MM.1S (cell line): ENCODE data around the gene OPRD1.

Experiments
- DNase-seq: peaks from one replicate; pipeline ENCODE4 v3.0.0-alpha.2; 2015
- H2AFZ ChIP-seq: fragments of 300-600 bp; sonication (generic); 2 replicates; pipeline ENCODE4 v1.6.0; 2016; ENCODE audit warnings: antibody characterized with exemption, low read length
- H3F3A ChIP-seq: fragments of 300-600 bp; sonication (generic); 2 replicates; pipeline ENCODE4 v1.6.1; 2016; ENCODE audit warnings: mild to moderate bottlenecking, antibody characterized with exemption, low read length, moderate library complexity, mixed read lengths; ENCODE audit not compliant: insufficient read depth
- H3K27ac ChIP-seq: fragments of 300-600 bp; sonication (generic); 2 replicates; pipeline ENCODE4 v1.5.1; 2016; ENCODE audit warnings: mild to moderate bottlenecking, low read length
- H3K27me3 ChIP-seq: fragments of 300-600 bp; sonication (generic); replicated peaks from 2 replicates; pipeline ENCODE4 v1.6.0; 2016; ENCODE audit warnings: low read length; ENCODE audit not compliant: insufficient read depth
- H3K36me3 ChIP-seq: fragments of 300-600 bp; sonication (generic); replicated peaks from 2 replicates; pipeline ENCODE4 v1.6.1; 2016; ENCODE audit warnings: mild to moderate bottlenecking, low read length, mixed read lengths; ENCODE audit not compliant: insufficient read depth
- H3K4me1 ChIP-seq: fragments of 300-600 bp; sonication (generic); 2 replicates; pipeline ENCODE4 v1.6.1; 2016; ENCODE audit warnings: low read length, mixed read lengths
- H3K4me2 ChIP-seq: fragments of 300-600 bp; sonication (generic); 2 replicates; pipeline ENCODE4 v1.6.0; 2016; ENCODE audit warnings: low read depth, low read length
- H3K4me3 ChIP-seq: fragments of 300-600 bp; sonication (generic); 2 replicates; pipeline ENCODE4 v1.5.1; 2016; ENCODE audit warnings: low read length, mixed read lengths
- H3K79me2 ChIP-seq: fragments of 300-600 bp; sonication (generic); 2 replicates; pipeline ENCODE4 v1.6.1; 2016; ENCODE audit warnings: mixed run types, low read length, mixed read lengths
- H3K9ac ChIP-seq: fragments of 300-600 bp; sonication (generic); 2 replicates; pipeline ENCODE4 v1.6.1; 2016; ENCODE audit warnings: low read length, mixed read lengths
- H3K9me2 ChIP-seq: fragments of 300-600 bp; sonication (generic); replicated peaks from 2 replicates; pipeline ENCODE4 v1.6.1; 2016; ENCODE audit warnings: mild to moderate bottlenecking, low read length, mixed read lengths; ENCODE audit not compliant: insufficient read depth
- H3K9me3 ChIP-seq: fragments of 300-600 bp; sonication (generic); replicated peaks from 2 replicates; pipeline ENCODE4 v1.6.1; 2016; ENCODE audit warnings: mild to moderate bottlenecking, low read length, mixed read lengths; ENCODE audit not compliant: insufficient read depth
- H4K20me1 ChIP-seq: fragments of 300-600 bp; sonication (generic); 2 replicates; pipeline ENCODE4 v1.6.1; 2016; ENCODE audit warnings: mild to moderate bottlenecking, low read length, moderate library complexity, mixed read lengths; ENCODE audit not compliant: insufficient read depth
- EZH2 ChIP-seq: fragments of 300-600 bp; sonication (generic); optimal IDR thresholded peaks from 2 replicates; pipeline ENCODE3; 2017; ENCODE audit warnings: low read depth, mild to moderate bottlenecking, antibody characterized with exemption, low read length, mixed read lengths
- EZH2phosphoT487 ChIP-seq: fragments of 300-600 bp; sonication (generic); IDR thresholded peaks from 2 replicates; pipeline ENCODE4 v1.6.1; 2018; ENCODE audit warnings: antibody characterized with exemption, low read length
- TF ChIP-seq, protein P1 (sequence below): fragments of 300-600 bp; sonication (generic); IDR thresholded peaks from 2 replicates; pipeline ENCODE4 v1.5.1; 2016; ENCODE audit warnings: antibody characterized with exemption, low read length, mixed read lengths

The OPRD1 gene

DNA sequence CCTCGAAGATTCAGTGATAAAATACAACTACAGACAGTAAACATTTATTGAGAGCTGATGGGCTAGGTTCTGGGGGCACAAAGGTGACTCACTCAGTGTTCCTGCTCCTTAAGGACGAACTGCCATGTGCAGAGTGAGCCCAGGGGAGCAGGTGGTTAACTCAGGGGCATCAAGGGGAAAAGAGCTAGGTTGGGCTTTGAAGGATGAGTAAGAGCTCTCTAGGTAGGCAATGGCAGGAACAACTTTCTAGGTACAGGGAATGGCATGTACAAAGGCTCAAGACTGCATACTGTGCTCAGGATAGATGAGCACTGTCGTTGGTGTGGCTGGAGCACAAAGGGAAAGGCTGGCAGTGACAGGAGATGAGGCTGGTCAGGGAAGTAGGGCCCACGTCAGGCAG is 85.8 kb downstream of the OPRD1 start:
- H3K27ac ChIP-seq, result no peak overlapping the region
- no peaks in the 10 kb centered on the region for H3K4me1 ChIP-seq
- TF ChIP-seq EZH2phosphoT487 (no peak), EZH2 (no peak)
- TF ChIP-seq, protein P1, sequence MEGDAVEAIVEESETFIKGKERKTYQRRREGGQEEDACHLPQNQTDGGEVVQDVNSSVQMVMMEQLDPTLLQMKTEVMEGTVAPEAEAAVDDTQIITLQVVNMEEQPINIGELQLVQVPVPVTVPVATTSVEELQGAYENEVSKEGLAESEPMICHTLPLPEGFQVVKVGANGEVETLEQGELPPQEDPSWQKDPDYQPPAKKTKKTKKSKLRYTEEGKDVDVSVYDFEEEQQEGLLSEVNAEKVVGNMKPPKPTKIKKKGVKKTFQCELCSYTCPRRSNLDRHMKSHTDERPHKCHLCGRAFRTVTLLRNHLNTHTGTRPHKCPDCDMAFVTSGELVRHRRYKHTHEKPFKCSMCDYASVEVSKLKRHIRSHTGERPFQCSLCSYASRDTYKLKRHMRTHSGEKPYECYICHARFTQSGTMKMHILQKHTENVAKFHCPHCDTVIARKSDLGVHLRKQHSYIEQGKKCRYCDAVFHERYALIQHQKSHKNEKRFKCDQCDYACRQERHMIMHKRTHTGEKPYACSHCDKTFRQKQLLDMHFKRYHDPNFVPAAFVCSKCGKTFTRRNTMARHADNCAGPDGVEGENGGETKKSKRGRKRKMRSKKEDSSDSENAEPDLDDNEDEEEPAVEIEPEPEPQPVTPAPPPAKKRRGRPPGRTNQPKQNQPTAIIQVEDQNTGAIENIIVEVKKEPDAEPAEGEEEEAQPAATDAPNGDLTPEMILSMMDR, result no peak
- no peak overlapping the region for H3K9ac ChIP-seq
- no peak overlapping the region for H2AFZ ChIP-seq
- H3K4me3 ChIP-seq, result no peak overlapping the region
- H3K36me3 ChIP-seq, result no peaks in the 10 kb centered on the region
- no peaks in the 10 kb centered on the region for H3K27me3 ChIP-seq
- peaks cover 65% of the 10 kb centered on the region for H3K79me2 ChIP-seq
- no peaks in the 10 kb centered on the region for H3K9me2 ChIP-seq
- no peaks in the 10 kb centered on the region for H3K9me3 ChIP-seq
- no peaks in the 10 kb centered on the region for H3F3A ChIP-seq
- DNase-seq, result no peak
- no peaks in the 10 kb centered on the region for H4K20me1 ChIP-seq
- no peak overlapping the region for H3K4me2 ChIP-seq

DNA sequence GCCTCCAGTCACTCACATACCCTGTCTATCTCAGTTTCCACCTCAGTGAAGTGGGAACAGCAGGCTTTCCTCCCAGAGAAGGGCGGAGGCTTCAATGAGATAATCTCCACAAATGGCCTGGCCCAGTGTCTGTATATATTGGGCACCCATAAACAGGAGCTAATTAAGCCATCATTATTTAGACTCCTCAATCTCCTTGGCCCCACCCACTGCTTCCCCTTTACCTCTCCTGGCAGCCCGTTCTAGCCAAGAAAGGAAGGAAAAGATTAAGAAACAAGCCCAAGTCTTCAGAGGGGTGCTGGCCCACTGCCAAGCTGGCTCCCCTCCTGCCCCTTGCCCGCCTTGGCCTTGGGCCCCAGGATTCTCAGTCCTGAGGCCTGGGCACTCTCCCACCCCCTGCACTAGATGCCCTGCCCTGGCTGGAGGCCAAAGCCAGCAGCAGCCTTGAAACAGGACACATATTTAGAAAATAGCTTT is 86.5 kb downstream of the OPRD1 start:
- H3K9me2 ChIP-seq, result no peaks in the 10 kb centered on the region
- H3F3A ChIP-seq, result no peaks in the 10 kb centered on the region
- H3K79me2 ChIP-seq, result peaks cover 71% of the 10 kb centered on the region
- no peaks in the 10 kb centered on the region for H3K9me3 ChIP-seq
- no peak for DNase-seq
- TF ChIP-seq, protein P1, result no peak
- TF ChIP-seq EZH2, result no peak
- no peak for TF ChIP-seq EZH2phosphoT487
- no peak overlapping the region for H3K4me3 ChIP-seq
- H2AFZ ChIP-seq, result no peak overlapping the region
- H3K4me2 ChIP-seq, result no peak overlapping the region
- no peaks in the 10 kb centered on the region for H4K20me1 ChIP-seq
- H3K27me3 ChIP-seq, result no peaks in the 10 kb centered on the region
- H3K36me3 ChIP-seq, result no peaks in the 10 kb centered on the region
- H3K27ac ChIP-seq, result no peak overlapping the region
- H3K4me1 ChIP-seq, result no peaks in the 10 kb centered on the region
- no peak overlapping the region for H3K9ac ChIP-seq

DNA sequence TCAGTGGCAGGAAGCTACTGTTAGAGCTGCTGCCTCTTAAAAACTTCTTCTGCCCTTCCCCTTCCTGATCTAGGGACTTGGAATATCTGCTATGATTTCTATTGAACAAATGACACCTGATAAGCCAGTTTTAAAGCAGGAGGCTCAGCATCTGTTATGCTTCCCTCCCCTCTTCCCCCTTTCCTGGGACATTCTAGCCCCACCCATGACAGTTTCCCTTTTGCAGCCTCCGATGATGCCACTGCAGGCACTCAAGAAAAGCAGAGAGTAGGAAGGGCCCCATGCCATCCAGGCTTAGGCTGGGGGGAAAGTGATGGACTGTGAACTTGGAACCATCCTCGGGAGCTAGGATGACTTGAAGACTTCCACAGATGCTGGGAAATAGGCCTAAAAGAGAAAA is 87.3 kb downstream of the OPRD1 start:
- Histone ChIP-seq H2AFZ (no peak overlapping the region), H3K27me3 (no peaks in the 10 kb centered on the region), H3K9me3 (no peaks in the 10 kb centered on the region), H4K20me1 (no peaks in the 10 kb centered on the region), H3K27ac (no peak overlapping the region), H3F3A (no peaks in the 10 kb centered on the region), H3K9me2 (no peaks in the 10 kb centered on the region), H3K79me2 (peaks cover 77% of the 10 kb centered on the region), H3K4me3 (no peak overlapping the region), H3K4me1 (no peaks in the 10 kb centered on the region), H3K9ac (no peak overlapping the region), H3K4me2 (no peak overlapping the region), H3K36me3 (no peaks in the 10 kb centered on the region)
- DNase-seq, result no peak
- TF ChIP-seq, protein P1, result no peak
- TF ChIP-seq EZH2 (no peak), EZH2phosphoT487 (no peak)
